WTC11 (cell line): Measurements from ENCODE around the gene PIKFYVE.

ENCODE experiments used
- AFF4 ChIP-seq: sonication (generic); formaldehyde crosslinking; IDR thresholded peaks from 2 replicates; pipeline ENCODE4 v1.8.1; 2023; ENCODE audit warnings: mild to moderate bottlenecking, missing genetic modification reagents, borderline replicate concordance
- ATF2 ChIP-seq: sonication (generic); formaldehyde crosslinking; IDR thresholded peaks from 2 replicates; pipeline ENCODE4 v1.8.1; 2022; ENCODE audit warnings: low read depth, missing genetic modification reagents, borderline replicate concordance
- ATF3 ChIP-seq: sonication (generic); formaldehyde crosslinking; conservative IDR thresholded peaks from 2 replicates; pipeline ENCODE4 v1.8.1; 2022; ENCODE audit warnings: mild to moderate bottlenecking, missing genetic modification reagents
- CTCF ChIP-seq: fragments of 200-600 bp; IDR thresholded peaks from 2 replicates; pipeline ENCODE4 v1.8.0; 2022; ENCODE audit warnings: antibody characterized with exemption
- IRF2 ChIP-seq: sonication (generic); formaldehyde crosslinking; IDR thresholded peaks from 2 replicates; pipeline ENCODE4 v1.8.0; 2022; ENCODE audit warnings: low read depth, missing genetic modification reagents, borderline replicate concordance
- KAT7 ChIP-seq: sonication (generic); formaldehyde crosslinking; IDR thresholded peaks from 2 replicates; pipeline ENCODE4 v1.8.1; 2023; ENCODE audit warnings: missing genetic modification reagents, mild to moderate bottlenecking, borderline replicate concordance
- MAX ChIP-seq: sonication (generic); formaldehyde crosslinking; IDR thresholded peaks from 2 replicates; pipeline ENCODE4 v1.8.0; 2022; ENCODE audit warnings: mild to moderate bottlenecking, missing genetic modification reagents
- NFE2L1 ChIP-seq: sonication (generic); formaldehyde crosslinking; IDR thresholded peaks from 2 replicates; pipeline ENCODE4 v1.8.1; 2023; ENCODE audit warnings: missing genetic modification reagents
- TP53 ChIP-seq: sonication (generic); formaldehyde crosslinking; IDR thresholded peaks from 2 replicates; pipeline ENCODE4 v1.8.1; 2023; ENCODE audit warnings: mild to moderate bottlenecking, missing genetic modification reagents
- ZBTB21 ChIP-seq: sonication (generic); formaldehyde crosslinking; IDR thresholded peaks from 2 replicates; pipeline ENCODE4 v1.8.1; 2023; ENCODE audit warnings: mild to moderate bottlenecking, missing genetic modification reagents, borderline replicate concordance
- ZNF121 ChIP-seq: sonication (generic); formaldehyde crosslinking; IDR thresholded peaks from 2 replicates; pipeline ENCODE4 v1.8.0; 2023; ENCODE audit warnings: missing genetic modification reagents
- TF ChIP-seq, protein P1 (sequence below): sonication (generic); formaldehyde crosslinking; IDR thresholded peaks from 2 replicates; pipeline ENCODE4 v1.8.0; 2022; ENCODE audit warnings: mild to moderate bottlenecking, missing genetic modification reagents
- TF ChIP-seq, protein P2 (sequence below): sonication (generic); formaldehyde crosslinking; conservative IDR thresholded peaks from 2 replicates; pipeline ENCODE4 v1.8.1; 2023; ENCODE audit warnings: mild to moderate bottlenecking, low read depth, missing genetic modification reagents, moderate library complexity
- TF ChIP-seq, protein P3 (sequence below): sonication (generic); formaldehyde crosslinking; IDR thresholded peaks from 2 replicates; pipeline ENCODE4 v1.8.1; 2022; ENCODE audit warnings: low read depth, mild to moderate bottlenecking, moderate library complexity, missing genetic modification reagents, borderline replicate concordance

DNA sequence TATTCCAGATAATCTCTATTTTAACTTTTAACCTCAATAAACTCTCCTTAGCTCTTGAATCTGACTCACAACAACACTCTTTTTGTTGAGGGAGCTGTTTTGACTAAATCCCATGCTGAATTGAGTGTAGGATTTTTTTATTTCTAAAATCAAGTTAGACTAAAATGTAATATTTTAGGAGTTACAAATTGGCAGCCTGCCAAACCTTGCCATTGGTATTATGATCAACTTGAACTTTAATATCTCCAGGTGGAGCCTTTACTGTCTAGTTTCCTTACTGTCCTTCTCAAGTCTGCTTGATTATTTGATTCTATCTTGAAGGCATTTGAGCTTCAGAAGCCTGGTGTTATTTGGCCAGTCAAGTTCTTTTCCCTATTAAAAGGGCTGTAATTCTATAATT is 8.7 kb downstream of the PIKFYVE start:
- TF ChIP-seq CTCF (no peak), KAT7 (CRISPR knock-in tag) (no peak), MAX (CRISPR knock-in tag) (no peak), TP53 (CRISPR knock-in tag) (no peak), ATF3 (CRISPR knock-in tag) (no peak), ATF2 (CRISPR knock-in tag) (no peak), NFE2L1 (CRISPR knock-in tag) (no peak), AFF4 (CRISPR knock-in tag) (no peak), ZBTB21 (CRISPR knock-in tag) (no peak), IRF2 (CRISPR knock-in tag) (no peak), ZNF121 (CRISPR knock-in tag) (no peak)
- TF ChIP-seq, protein P1, sequence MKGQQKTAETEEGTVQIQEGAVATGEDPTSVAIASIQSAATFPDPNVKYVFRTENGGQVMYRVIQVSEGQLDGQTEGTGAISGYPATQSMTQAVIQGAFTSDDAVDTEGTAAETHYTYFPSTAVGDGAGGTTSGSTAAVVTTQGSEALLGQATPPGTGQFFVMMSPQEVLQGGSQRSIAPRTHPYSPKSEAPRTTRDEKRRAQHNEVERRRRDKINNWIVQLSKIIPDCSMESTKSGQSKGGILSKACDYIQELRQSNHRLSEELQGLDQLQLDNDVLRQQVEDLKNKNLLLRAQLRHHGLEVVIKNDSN (CRISPR knock-in tag): no peak
- TF ChIP-seq, protein P2, sequence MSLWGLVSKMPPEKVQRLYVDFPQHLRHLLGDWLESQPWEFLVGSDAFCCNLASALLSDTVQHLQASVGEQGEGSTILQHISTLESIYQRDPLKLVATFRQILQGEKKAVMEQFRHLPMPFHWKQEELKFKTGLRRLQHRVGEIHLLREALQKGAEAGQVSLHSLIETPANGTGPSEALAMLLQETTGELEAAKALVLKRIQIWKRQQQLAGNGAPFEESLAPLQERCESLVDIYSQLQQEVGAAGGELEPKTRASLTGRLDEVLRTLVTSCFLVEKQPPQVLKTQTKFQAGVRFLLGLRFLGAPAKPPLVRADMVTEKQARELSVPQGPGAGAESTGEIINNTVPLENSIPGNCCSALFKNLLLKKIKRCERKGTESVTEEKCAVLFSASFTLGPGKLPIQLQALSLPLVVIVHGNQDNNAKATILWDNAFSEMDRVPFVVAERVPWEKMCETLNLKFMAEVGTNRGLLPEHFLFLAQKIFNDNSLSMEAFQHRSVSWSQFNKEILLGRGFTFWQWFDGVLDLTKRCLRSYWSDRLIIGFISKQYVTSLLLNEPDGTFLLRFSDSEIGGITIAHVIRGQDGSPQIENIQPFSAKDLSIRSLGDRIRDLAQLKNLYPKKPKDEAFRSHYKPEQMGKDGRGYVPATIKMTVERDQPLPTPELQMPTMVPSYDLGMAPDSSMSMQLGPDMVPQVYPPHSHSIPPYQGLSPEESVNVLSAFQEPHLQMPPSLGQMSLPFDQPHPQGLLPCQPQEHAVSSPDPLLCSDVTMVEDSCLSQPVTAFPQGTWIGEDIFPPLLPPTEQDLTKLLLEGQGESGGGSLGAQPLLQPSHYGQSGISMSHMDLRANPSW (CRISPR knock-in tag): no peak
- TF ChIP-seq, protein P3, sequence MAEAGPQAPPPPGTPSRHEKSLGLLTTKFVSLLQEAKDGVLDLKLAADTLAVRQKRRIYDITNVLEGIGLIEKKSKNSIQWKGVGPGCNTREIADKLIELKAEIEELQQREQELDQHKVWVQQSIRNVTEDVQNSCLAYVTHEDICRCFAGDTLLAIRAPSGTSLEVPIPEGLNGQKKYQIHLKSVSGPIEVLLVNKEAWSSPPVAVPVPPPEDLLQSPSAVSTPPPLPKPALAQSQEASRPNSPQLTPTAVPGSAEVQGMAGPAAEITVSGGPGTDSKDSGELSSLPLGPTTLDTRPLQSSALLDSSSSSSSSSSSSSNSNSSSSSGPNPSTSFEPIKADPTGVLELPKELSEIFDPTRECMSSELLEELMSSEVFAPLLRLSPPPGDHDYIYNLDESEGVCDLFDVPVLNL: no peak
